NOMO-1 treated with dmso at 0.1 percent for 144 hours (cell line): ENCODE data around the gene ADCY10.

ENCODE experiments used
- DNase-seq: peaks from one replicate; lab custom pipeline; 2025; ENCODE audit not compliant: unreplicated experiment; lab: John Stamatoyannopoulos, UW

Gene ADCY10

GRCh38 chr1:167790117-167790516 is 123.8 kb downstream of the ADCY10 start:
- DNase-seq, result no peak

DNA sequence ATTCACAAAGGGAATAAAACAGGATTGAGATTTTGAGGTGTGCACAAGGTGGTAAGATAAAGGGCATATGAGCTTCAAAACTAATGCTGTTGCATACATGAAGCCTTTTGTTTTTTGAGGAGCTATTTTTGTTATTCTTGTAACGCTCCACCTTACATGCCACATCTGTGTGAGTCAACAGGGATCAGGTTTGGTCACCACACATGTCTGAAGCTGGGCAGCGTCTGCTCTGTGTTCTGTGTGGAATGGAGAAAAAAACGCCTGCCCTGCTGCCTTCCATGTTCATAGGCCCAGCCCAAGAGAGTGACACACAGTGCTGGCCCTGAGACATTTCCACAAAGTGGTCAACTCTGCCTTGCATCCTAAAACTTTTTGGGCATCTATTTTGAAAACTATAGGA is 124.4 kb downstream of the ADCY10 start:
- DNase-seq, result no peak

GRCh38 chr1:167786502-167786901 is 127.4 kb downstream of the ADCY10 start:
- no peak for DNase-seq

DNA sequence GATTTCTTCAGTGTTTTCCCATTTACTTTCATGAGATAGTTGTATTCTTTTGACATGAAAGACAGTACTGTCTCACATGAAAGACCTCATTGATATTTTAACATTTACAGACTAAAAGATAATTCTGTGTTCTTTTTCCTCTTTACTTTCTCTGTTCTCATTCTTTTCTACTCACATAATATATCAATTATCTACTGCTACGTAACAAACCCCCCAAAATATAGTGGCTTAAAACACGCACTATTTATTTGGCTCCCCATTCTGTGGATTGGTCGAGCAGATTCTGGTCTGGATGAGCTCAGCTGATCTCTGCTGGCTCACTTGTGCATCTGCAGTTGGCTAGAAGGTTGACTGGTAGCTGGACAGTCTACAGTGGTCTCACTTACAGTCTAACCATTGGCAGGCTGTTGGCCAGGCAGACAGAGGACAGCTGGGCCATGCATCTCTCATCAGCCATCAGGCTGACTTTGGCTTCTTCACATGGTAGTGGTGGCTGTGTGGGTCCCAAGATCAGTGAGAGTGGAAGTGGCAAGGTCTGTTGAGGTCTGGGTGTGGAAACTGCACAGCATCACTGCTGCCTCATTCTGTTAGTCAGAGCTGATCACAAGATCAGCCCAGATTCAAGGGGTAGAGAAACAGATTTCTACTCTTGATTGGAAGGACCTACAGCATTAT is 128.9 kb downstream of the ADCY10 start:
- no peak for DNase-seq

DNA sequence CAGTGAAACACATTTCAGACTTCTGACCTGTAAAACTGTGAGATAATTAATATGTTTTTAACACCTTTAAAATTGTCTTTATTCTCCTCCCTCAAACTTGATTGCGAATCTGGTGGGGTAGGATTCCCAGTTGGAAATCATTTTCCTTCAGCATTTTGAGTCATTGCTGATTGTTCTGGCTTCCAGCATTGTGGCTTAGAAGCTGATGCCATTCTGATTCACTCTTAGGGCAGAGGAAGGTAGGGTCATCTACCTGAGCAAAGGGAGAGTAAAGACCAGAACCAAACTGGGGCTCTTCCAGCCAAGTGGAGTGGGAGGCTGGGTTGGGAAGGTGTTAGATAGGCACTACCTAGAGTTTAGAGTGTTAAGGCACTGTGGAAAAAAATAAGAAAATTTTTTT is 131.0 kb downstream of the ADCY10 start:
- DNase-seq, result no peak

GRCh38 chr1:167781558-167781957 is 132.4 kb downstream of the ADCY10 start:
- DNase-seq, result no peak

GRCh38 chr1:167777269-167777650 is 136.7 kb downstream of the ADCY10 start:
- no peak for DNase-seq

DNA sequence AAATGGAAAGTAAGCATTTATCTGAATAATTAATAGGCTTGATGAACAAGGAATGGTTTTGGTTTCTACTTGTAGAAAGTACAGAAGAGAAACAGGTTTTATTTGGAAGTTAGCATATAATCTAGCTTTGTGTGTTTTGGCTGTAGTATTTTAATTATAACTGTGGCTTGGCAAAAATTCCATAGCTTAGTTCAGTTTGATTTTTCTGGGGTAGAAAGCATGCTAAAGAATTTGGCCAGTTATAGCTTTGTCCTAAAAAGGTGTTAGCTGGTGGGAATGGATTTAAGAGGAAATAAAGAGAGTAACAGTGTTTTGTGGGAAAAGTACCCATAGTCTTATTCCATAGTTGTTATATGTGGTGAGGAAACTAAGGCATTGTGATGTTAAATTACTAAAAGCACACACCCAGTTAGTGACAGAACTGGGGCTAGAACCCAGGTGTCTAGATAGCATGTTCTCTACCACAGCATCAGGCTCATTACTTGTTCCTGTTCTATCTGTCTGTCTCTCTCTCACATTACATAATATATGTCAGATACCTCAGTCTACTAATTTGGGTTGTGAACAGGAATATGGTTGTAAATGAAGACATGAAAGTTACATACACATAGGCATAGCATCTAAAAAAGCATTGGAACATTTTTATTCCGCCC is 137.2 kb downstream of the ADCY10 start:
- no peak for DNase-seq

- DNase-seq, result no peak
Observed at GRCh38 chr1:167776151-167776550, 137.8 kb downstream of the ADCY10 start.

DNA sequence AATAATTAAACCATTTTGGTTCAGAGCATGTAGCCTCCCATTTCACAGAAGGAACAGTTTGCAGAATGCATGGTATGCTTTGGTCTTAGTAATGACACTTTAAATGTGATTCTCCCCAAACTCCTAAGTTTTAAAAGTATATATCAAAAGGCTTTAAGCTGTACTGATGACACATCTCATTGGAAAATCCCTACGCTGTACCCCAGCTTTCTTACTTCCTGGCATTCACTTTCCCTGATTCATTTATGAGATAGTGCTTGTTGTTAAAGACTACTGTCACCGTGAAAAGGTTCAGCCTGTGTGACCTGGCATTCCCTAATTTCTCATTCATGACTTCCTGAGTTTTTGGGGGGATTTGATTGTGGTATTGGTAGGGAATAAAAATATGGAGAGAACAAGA is 138.8 kb downstream of the ADCY10 start:
- DNase-seq, result no peak

GRCh38 chr1:167774710-167775109 is 139.2 kb downstream of the ADCY10 start:
- DNase-seq, result no peak

- no peak for DNase-seq
Observed at GRCh38 chr1:167773516-167773915, 140.4 kb downstream of the ADCY10 start.

GRCh38 chr1:167772436-167772835 is 141.5 kb downstream of the ADCY10 start:
- no peak for DNase-seq

- no peak for DNase-seq
Observed at GRCh38 chr1:167770127-167770526, 143.8 kb downstream of the ADCY10 start.

- DNase-seq, result peak; percentile 35
Observed at GRCh38 chr1:167767761-167768160, 146.2 kb downstream of the ADCY10 start.

DNA sequence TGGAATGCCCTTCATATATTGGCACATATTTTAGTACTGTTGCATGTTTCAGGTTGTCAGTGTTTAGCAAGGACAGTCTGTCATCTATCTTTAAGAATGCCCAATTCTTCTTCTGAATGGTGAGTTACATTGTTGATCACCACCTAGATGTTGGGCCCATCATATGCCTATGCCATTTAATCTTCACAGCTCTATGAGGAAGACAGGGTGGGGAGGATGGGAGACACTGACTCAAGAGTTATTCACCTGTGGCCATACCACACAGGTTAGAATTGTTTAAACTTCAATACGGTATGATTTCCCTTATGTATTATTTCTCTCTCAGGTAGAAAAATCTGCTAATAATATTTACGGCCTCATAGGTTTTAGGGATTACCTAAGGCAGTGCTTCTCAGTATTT is 147.4 kb downstream of the ADCY10 start:
- DNase-seq, result no peak

DNA sequence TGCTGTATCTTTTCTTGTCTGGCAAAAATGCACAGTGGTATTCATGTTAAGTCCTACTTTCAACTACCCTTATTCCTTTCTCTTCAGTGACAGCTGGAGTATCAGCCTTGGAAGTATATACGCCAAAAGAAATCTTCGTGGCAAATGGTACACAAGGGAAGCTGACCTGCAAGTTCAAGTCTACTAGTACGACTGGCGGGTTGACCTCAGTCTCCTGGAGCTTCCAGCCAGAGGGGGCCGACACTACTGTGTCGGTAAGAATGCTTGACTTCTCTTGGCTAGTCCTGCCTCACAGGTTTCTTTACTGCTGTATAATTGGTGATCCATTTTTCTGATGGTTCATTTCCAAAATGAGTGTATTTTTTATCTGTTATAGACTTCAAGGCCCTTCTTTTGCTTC is 148.4 kb downstream of the ADCY10 start:
- DNase-seq, result no peak

GRCh38 chr1:167764458-167765330 is 149.2 kb downstream of the ADCY10 start:
- DNase-seq, result no peak

DNA sequence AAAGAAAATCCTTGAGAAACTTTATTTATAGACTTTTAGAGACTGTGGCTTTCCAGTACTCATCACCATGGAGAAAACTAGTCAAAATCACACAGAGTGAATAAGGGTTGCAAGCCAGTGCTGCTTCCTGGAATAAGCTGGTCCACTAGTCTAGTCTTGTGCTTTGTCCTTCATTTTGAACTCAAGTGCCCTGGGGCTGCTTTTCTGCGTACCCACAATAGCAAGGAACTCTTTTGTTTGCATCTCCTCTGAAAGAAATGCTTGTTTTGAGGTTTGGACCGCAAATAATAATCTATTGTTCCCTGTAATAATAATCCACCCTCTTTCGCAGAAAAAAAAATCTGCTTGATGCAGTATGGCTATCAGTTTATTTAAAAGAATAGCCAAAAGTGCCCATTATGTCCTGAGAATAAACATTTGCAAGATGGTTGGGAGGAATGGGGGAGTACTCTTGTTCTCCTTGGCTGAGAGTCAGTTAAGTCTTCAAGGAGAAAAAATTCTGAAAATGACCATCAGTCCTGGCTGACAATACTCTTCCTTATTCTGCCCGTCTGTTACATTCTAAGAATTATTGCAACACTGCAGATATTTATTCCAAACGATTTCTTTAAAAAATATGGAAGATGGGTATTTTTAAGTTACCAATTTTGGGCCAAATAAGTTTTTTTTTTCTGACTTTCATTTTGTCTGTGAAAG is 150.3 kb downstream of the ADCY10 start:
- no peak for DNase-seq

GRCh38 chr1:167762061-167762746 is 151.7 kb downstream of the ADCY10 start:
- no peak for DNase-seq

GRCh38 chr1:167761400-167761799 is 152.5 kb downstream of the ADCY10 start:
- DNase-seq, result peak; percentile 14
